K562 (cell line): ENCODE data around the gene NRG3. TPM values are rescaled to one million over a fixed set of nuclear protein-coding genes. Genes with fewer than 3 reads are reported as not detected.

Source experiments
- ATAC-seq: fragments of 200-7000 bp; cut with Tn5 transposase; 3 replicates; pipeline ENCODE4 v1.9.1; 2020; ENCODE audit warnings: moderate library complexity
- BruUV-seq: library from RNA; stranded (reverse); fragments of 400-500 nt; replicated peaks from 2 replicates; lab custom pipeline; 2021; lab: Mats Ljungman, UMichigan
- CTCF ChIA-PET: fragments of 300-600 bp; formaldehyde crosslinking; extraction: SDS; loops from one replicate; lab custom pipeline; 2021; ENCODE audit warnings: low intra/inter-chr PET ratio; lab: Yijun Ruan, JAX
- POLR2A ChIA-PET: fragments of 300-600, 350-650 bp; sonication (Branson Sonifier 250); formaldehyde crosslinking; extraction: SDS; loops from one replicate; lab custom pipeline; 2021; ENCODE audit warnings: antibody characterized with exemption, inconsistent platforms; lab: Yijun Ruan, JAX
- DNase-seq, 4 experiments: peaks; one replicate each; pipeline versions ENCODE4 v3.0.0 to v3.0.0-alpha.2; 2011 to 2018; ENCODE audit warnings: low spot score in 3 of 4, mixed read lengths in 3 of 4; ENCODE audit errors: extremely low read depth in 1 of 4
- FAIRE-seq: peaks from 2 replicates; lab custom pipeline; 2011; peaks lifted over from hg19 to GRCh38; lab: Jason Lieb, UNC
- H2AFZ ChIP-seq: 2 replicates; pipeline ENCODE4 v1.6.0; 2011; ENCODE audit warnings: low read depth, low read length, control low read depth, inconsistent platforms
- H3K27ac ChIP-seq: fragments of 200-600 bp; 3 replicates; pipeline ENCODE4 v1.8.0; 2011; ENCODE audit warnings: low read depth, mild to moderate bottlenecking, control low read depth, inconsistent platforms, low read length, moderate library complexity, mixed read lengths; ENCODE audit errors: extremely low read depth
- H3K27me3 ChIP-seq, 2 experiments: fragments of 300-600 bp in 1 of 2; 2 replicates in 1 of 2; 3 replicates in 1 of 2; pipeline versions ENCODE4 v1.6.0 to v1.8.0; 2011; ENCODE audit warnings: inconsistent platforms in 2 of 2, low read length in 2 of 2, mild to moderate bottlenecking in 1 of 2, mixed read lengths in 1 of 2, moderate library complexity in 1 of 2; ENCODE audit not compliant: control insufficient read depth in 2 of 2, insufficient read depth in 2 of 2
- H3K36me3 ChIP-seq: fragments of 300-600 bp; 3 replicates; pipeline ENCODE4 v1.8.0; 2011; ENCODE audit warnings: mild to moderate bottlenecking, low read length, inconsistent platforms; ENCODE audit not compliant: control insufficient read depth, insufficient read depth
- H3K4me1 ChIP-seq, 2 experiments: fragments of 200-600 bp in 1 of 2; replicated peaks in 1 of 2; 2 replicates in 1 of 2; 3 replicates in 1 of 2; pipeline versions ENCODE4 v1.5.1 to v1.8.0; 2011; ENCODE audit warnings: inconsistent platforms in 2 of 2, low read length in 2 of 2, mild to moderate bottlenecking in 1 of 2, mixed read lengths in 1 of 2, moderate library complexity in 1 of 2; ENCODE audit not compliant: control insufficient read depth in 2 of 2, insufficient read depth in 2 of 2
- H3K4me2 ChIP-seq: 2 replicates; pipeline ENCODE4 v1.6.1; 2011; ENCODE audit warnings: low read length, control low read depth, inconsistent platforms, mixed read lengths; ENCODE audit not compliant: insufficient read depth
- H3K4me3 ChIP-seq: fragments of 200-600 bp; sonication (generic), shearing (Covaris generic); 2 replicates; pipeline ENCODE4 v1.5.1; 2016; ENCODE audit warnings: control low read depth, inconsistent platforms
- H3K79me2 ChIP-seq: fragments of 200-600 bp; 3 replicates; pipeline ENCODE4 v1.8.0; 2011; ENCODE audit warnings: low read length, inconsistent platforms; ENCODE audit not compliant: control insufficient read depth, insufficient read depth
- H3K9ac ChIP-seq, 2 experiments: 2 replicates each; pipeline versions ENCODE4 v1.6.0 to v1.6.1; 2011; ENCODE audit warnings: low read depth in 2 of 2, low read length in 2 of 2, control low read depth in 1 of 2, inconsistent platforms in 1 of 2, mild to moderate bottlenecking in 1 of 2, mixed read lengths in 1 of 2; ENCODE audit not compliant: insufficient read depth in 1 of 2
- H3K9me1 ChIP-seq: one replicate; pipeline ENCODE4 v1.6.0; 2011; ENCODE audit warnings: inconsistent platforms, mild to moderate bottlenecking, low read length, moderate library complexity; ENCODE audit not compliant: control insufficient read depth, insufficient read depth
- H3K9me3 ChIP-seq: replicated peaks from 2 replicates; pipeline ENCODE4 v1.5.1; 2011; ENCODE audit warnings: low read depth, low read length, inconsistent platforms; ENCODE audit not compliant: control insufficient read depth, insufficient read depth
- H4K20me1 ChIP-seq: replicated peaks from 2 replicates; pipeline ENCODE4 v1.6.1; 2011; ENCODE audit warnings: low read length, inconsistent platforms, mixed read lengths; ENCODE audit not compliant: control insufficient read depth, insufficient read depth
- CEBPB ChIP-seq: fragments of 450-650 bp; IDR thresholded peaks from 2 replicates; pipeline ENCODE4 v1.6.1; 2016; ENCODE audit warnings: missing genetic modification characterization, missing compliant biosample characterization
- ELF4 ChIP-seq: fragments of 450-650 bp; formaldehyde crosslinking; IDR thresholded peaks from 2 replicates; pipeline ENCODE4 v1.4.0; 2022; ENCODE audit warnings: missing genetic modification characterization
- LEF1 ChIP-seq: fragments of 450-650 bp; IDR thresholded peaks from 2 replicates; pipeline ENCODE4 v1.6.1; 2016; ENCODE audit warnings: mild to moderate bottlenecking
- NONO ChIP-seq, 2 experiments: fragments of 200-400 bp in 1 of 2; fragments of 450-650 bp in 1 of 2; formaldehyde crosslinking in 1 of 2; IDR thresholded peaks; 2 replicates each; pipeline ENCODE4 v1.6.1; 2017; ENCODE audit warnings: low read depth in 2 of 2, mild to moderate bottlenecking in 2 of 2, moderate library complexity in 2 of 2, low read length in 1 of 2
- NR3C1 ChIP-seq: sonication (generic); formaldehyde crosslinking; IDR thresholded peaks from 2 replicates; pipeline ENCODE4 v1.8.1; 2022; ENCODE audit warnings: missing genetic modification reagents
- POLR2AphosphoS2 ChIP-seq: IDR thresholded peaks from 2 replicates; pipeline ENCODE4 v1.6.1; 2012; ENCODE audit warnings: low read length, improper control_type of control experiment
- SMAD3 ChIP-seq: fragments of 450-650 bp; formaldehyde crosslinking; conservative IDR thresholded peaks from 2 replicates; pipeline ENCODE4 v1.4.0; 2020; ENCODE audit warnings: mild to moderate bottlenecking
- SNRNP70 ChIP-seq: fragments of 200-400 bp; formaldehyde crosslinking; optimal IDR thresholded peaks from 2 replicates; pipeline ENCODE3; 2017; ENCODE audit warnings: low read depth, low read length
- ZNF282 ChIP-seq: sonication (generic); formaldehyde crosslinking; IDR thresholded peaks from 2 replicates; pipeline ENCODE4 v1.8.1; 2023; ENCODE audit warnings: missing genetic modification reagents
- ZSCAN29 ChIP-seq: fragments of 450-650 bp; IDR thresholded peaks from 2 replicates; pipeline ENCODE4 v1.6.1; 2017
- WGBS: fragments of 100-300 bp; shearing (Covaris generic); methylation state at CpG from one replicate; pipeline ENCODE4 v1.1.6; 2016; ENCODE audit warnings: low coverage, mixed read lengths; ENCODE audit not compliant: insufficient coverage; ENCODE audit errors: missing lambda C conversion rate; 5-methylcytosine and 5-hydroxymethylcytosine counted together
- in situ Hi-C: fragments of 300-500 bp; cut with MboI; formaldehyde crosslinking; loops from 4 replicates; pipeline ENCODE4 v1.15.0; 2018; ENCODE audit warnings: inconsistent platforms, mixed read lengths
- intact Hi-C: fragments of 100-400 bp; cut with micrococcal nuclease; formaldehyde crosslinking; loops from 2 replicates; pipeline ENCODE4 v1.14.2; 2022
- polyA plus RNA-seq, 8 experiments: library from polyadenylated mRNA; depleted of rRNA in 4 of 8; stranded (reverse) in 5 of 8; unstranded in 3 of 8; fragments of >200 nt; fragmentation: Nextera tagmentation in 2 of 8; fragmentation: Illumina TruSeq in 1 of 8; extraction: Ambion mirVana in 2 of 8; extraction: Trizol in 1 of 8; gene quantifications; 2 replicates each; pipeline versions ENCODE4 v1.2.1 to v1.2.3, GENCODE V29; 2011 to 2014; ENCODE audit warnings: inconsistent platforms in 1 of 8, missing spikeins in 1 of 8
- total RNA-seq, 7 experiments: library from RNA; depleted of rRNA in 6 of 7; stranded (reverse); fragments of >200 nt in 6 of 7; fragmentation: Illumina TruSeq in 2 of 7; extraction: Trizol in 2 of 7; gene quantifications; 2 replicates each; pipeline versions ENCODE4 v1.2.1 to v1.2.3, GENCODE V29; 2011 to 2021; ENCODE audit warnings: low replicate concordance in 1 of 7
- TF ChIP-seq, protein P1 (sequence below): sonication (generic); formaldehyde crosslinking; IDR thresholded peaks from 2 replicates; pipeline ENCODE4 v1.8.0; 2023; ENCODE audit warnings: mild to moderate bottlenecking, missing genetic modification reagents

NRG3 gene
- total and polyA plus RNA-seq, 9 of the 15 experiments (the other 6 are each of a cell fraction or from before 2014, with no cell fraction given) = not detected

GRCh38 chr10:82961864-82962263 lies 1086.9 kb downstream of the NRG3 start:
- Histone ChIP-seq H3K9me3 (no peaks in the 10 kb centered on the region), H3K9ac (no peak overlapping the region), H3K4me2 (no peak overlapping the region), H3K36me3 (no peaks in the 10 kb centered on the region), H3K4me3 (no peak overlapping the region), H3K9me1 (no peaks in the 10 kb centered on the region), H3K27ac (no peak overlapping the region), H2AFZ (no peak overlapping the region), H4K20me1 (no peaks in the 10 kb centered on the region), H3K79me2 (no peaks in the 10 kb centered on the region), H3K4me1 (no peaks in the 10 kb centered on the region), H3K27me3 (no peaks in the 10 kb centered on the region)
- intact Hi-C loops = no loop called here
- no peak for FAIRE-seq
- ChIA-PET POLR2A (no interaction called here), CTCF (no interaction called here)
- no peak for ATAC-seq
- TF ChIP-seq NR3C1 (CRISPR knock-in tag) = no peak
- TF ChIP-seq ZSCAN29 = no peak
- no peak for TF ChIP-seq SNRNP70
- TF ChIP-seq POLR2AphosphoS2 = no peak
- no peak for TF ChIP-seq LEF1
- no peak for TF ChIP-seq ZNF282 (CRISPR knock-in tag)
- TF ChIP-seq SMAD3 (CRISPR knock-in tag) = no peak
- no peak for TF ChIP-seq CEBPB (tag)
- TF ChIP-seq ELF4 (CRISPR knock-in tag) = no peak
- TF ChIP-seq, protein P1, sequence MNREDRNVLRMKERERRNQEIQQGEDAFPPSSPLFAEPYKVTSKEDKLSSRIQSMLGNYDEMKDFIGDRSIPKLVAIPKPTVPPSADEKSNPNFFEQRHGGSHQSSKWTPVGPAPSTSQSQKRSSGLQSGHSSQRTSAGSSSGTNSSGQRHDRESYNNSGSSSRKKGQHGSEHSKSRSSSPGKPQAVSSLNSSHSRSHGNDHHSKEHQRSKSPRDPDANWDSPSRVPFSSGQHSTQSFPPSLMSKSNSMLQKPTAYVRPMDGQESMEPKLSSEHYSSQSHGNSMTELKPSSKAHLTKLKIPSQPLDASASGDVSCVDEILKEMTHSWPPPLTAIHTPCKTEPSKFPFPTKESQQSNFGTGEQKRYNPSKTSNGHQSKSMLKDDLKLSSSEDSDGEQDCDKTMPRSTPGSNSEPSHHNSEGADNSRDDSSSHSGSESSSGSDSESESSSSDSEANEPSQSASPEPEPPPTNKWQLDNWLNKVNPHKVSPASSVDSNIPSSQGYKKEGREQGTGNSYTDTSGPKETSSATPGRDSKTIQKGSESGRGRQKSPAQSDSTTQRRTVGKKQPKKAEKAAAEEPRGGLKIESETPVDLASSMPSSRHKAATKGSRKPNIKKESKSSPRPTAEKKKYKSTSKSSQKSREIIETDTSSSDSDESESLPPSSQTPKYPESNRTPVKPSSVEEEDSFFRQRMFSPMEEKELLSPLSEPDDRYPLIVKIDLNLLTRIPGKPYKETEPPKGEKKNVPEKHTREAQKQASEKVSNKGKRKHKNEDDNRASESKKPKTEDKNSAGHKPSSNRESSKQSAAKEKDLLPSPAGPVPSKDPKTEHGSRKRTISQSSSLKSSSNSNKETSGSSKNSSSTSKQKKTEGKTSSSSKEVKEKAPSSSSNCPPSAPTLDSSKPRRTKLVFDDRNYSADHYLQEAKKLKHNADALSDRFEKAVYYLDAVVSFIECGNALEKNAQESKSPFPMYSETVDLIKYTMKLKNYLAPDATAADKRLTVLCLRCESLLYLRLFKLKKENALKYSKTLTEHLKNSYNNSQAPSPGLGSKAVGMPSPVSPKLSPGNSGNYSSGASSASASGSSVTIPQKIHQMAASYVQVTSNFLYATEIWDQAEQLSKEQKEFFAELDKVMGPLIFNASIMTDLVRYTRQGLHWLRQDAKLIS (CRISPR knock-in tag) = no peak
- TF ChIP-seq NONO (IDR thresholded peaks at IDR 0.05; ENCODE audit: low read depth in 2 of 2, low read length in 1 of 2) = no peak
- no TSS peak for BruUV-seq
- no peak for DNase-seq
- 0% methylated on average over 1 of the region's 1 CpG for WGBS
- in situ Hi-C loops = no loop called here
